Measurements from ENCODE around the gene TSTD1.
"Not testable (repeated sequence)": the region's sequence is repeated elsewhere in the genome, so short reads cannot be mapped to it uniquely, and the experiment has no call there.

The TSTD1 gene

DNA sequence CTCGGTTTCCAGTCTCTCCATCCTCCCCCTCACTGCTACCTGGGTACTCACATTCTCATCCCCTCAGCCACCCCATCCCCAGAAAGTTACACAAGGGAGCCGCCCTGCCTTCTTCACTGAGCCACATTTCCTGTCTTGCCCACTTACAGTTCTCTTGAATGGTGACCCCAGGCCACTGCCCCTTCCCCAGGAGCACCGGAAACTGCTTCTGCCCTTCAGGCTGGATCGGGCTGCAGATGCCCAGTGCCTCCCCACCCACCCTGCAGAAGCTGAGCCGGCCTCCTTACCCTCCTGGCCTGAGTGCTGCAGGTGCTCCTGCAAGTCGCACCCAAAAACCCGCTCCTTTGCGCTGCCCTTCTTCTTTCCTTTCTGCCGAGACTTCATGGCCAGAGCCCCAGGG lies 30.5 kb upstream of the TSTD1 start:
- no peak for DNase-seq (ENCODE audit: extremely low read depth in 1 of 2, low read depth in 1 of 2)

DNA sequence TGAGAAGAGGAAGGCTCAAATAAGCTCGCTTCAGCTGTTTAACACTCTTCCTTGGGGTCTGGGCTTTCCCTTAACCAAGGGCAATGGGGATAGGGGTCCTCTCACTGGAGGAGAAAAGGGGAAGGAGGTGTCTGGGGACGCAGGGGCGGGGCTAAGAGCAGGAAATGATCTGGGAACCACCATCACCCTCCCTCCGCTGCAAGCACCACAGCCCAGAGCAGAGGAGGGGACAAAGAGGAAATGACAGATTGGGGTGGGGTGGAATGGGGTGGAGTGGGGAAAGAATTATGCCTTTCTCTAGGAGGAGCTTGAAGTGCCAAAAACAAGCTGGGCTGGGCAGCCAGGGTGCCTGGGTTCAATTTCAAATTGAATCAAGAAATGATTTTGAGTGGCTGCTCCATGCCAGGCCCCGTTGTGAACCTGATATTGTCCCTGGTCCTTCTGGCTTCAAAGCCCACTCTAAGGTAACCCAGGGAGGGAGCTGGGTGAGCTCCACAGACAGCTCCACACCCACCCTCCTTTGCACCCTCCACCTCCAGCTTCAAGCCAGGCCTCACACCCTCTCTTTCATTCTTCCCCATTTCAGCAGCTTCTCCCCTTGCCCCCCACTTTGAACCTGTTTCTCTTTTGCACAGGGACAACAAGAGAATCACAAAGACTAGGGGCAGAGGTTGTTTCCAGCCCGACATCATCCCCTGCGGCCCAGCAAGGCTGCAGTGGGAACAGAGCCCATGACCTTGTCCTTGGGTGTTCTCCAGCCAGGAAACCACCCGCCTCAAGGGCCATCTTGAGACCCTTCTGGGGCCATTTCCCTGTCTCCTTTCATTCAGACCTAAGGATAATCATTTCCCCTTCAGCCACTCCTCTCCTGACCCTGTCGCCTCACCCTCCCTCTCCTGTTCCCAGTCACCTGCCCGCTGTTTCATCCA lies 29.8 kb upstream of the TSTD1 start:
- peak; percentile 66 to 70 for DNase-seq (ENCODE audit: extremely low read depth in 1 of 2, low read depth in 1 of 2)

DNA sequence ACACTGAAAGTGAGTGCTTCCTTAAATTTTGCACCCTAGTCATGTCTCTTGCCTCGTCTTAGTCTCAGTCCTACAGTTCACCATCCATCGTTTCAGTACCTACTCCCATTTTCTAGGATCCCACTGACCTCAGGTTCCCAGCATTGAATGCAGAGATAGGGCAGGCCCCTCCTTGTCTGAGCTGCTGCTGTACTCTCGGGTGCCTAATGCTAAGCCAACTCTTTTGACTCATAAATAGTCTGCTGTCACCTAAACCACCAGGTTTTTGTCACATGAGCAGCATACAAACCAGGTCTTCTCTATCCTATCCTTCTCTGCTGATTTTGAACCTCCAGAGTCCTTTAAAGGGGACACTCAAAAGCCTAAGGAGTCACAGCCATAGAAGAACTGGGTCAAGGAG lies 27.9 kb upstream of the TSTD1 start:
- no peak for DNase-seq (ENCODE audit: extremely low read depth in 1 of 2, low read depth in 1 of 2)

DNA sequence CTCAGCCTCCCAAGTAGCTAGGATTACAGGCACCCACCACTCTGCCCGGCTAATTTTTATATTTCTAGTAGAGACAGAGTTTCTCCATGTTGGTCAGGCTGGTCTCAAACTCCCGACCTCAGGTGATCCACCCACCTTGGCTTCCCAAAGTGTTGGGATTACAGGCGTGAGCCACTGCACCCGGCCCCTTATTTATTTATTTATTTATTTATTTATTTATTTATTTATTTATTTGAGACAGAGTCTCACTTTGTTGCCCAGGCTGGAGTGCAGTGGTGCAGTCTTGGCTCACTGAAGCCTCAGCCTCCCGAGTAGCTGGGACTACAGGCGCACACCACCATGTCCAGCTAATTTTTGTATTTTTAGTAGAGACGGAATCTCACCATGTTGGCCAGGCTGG lies 26.9 kb upstream of the TSTD1 start:
- DNase-seq (ENCODE audit: extremely low read depth in 1 of 2, low read depth in 1 of 2) = not testable (repeated sequence)

DNA sequence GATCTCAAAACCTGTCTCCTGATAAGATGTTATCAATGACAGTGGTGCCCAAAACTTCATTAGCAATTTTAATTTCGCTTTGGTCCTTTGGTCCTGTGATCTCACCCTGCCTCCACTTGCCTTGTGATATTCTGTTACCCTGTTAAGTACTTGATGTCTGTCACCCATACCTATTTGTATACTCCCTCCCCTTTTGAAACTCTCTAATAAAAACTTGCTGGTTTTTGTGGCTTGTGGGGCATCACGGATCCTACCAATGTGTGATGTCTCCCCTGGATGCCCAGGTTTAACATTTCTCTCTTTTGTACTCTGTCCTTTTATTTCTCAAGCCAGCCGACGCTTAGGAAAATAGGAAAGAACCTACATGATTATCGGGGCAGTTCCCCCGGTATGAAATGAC lies 25.2 kb upstream of the TSTD1 start:
- not testable (repeated sequence) for DNase-seq (ENCODE audit: extremely low read depth in 1 of 2, low read depth in 1 of 2)

DNA sequence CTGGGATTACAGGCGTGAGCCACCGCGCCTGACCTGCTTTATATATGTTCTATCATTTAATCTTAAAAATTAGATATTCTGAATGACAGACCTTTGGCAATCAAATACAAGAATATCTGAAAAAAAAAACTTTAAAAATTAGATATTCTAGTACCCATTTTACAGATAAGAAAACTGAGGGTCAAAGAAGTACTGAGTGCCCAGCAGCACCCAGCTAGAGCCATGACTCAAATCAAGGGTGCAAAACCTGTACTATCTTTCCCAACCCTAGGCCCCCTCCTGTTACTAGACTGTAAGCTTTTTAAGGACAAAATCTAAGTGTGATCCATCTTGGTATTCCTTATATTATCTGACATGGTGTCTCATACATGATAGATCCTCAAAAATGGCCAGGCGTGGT lies 22.7 kb upstream of the TSTD1 start:
- no peak for DNase-seq (ENCODE audit: extremely low read depth in 1 of 2, low read depth in 1 of 2)

DNA sequence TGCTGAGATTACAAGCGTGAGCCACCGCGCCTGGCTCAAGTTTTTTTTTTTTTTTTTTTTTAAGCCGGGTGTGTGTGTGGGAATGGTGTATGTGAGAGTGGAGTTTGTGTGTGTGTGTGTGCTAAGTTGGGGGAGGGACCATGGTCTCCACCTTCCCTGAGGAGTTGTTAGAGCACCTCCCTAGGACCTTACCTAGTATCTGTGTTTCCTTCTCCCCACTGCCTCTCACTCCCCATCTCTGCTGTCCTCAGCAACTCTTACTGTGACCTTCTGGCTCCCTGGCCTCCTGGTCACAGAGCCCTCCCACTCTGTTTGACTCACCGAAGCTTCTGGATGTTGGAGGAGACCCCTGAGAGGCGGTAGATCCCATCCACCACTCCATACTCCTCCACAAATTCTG lies 20.5 kb upstream of the TSTD1 start:
- DNase-seq (ENCODE audit: extremely low read depth in 1 of 2, low read depth in 1 of 2) = no peak

DNA sequence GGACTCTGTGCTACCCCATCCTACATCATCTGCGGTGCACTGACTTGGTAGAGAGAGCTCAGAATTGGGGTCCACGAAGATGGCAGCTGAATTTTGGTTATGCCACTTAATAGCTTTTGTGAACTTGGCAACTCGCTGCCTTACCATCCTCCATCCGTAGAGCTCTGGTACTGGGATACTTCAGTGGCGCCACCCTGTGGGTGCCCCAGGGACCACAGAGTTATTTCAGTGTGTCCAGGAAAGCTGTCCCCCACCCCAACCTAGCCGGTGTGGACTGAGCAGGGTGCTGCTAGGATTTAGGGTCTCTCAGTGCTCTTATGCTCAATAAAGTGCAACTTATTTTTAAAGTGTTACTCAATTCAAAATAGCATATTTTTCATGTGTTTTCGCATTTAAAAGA lies 16.0 kb upstream of the TSTD1 start:
- no peak for DNase-seq (ENCODE audit: extremely low read depth in 1 of 2, low read depth in 1 of 2)

DNA sequence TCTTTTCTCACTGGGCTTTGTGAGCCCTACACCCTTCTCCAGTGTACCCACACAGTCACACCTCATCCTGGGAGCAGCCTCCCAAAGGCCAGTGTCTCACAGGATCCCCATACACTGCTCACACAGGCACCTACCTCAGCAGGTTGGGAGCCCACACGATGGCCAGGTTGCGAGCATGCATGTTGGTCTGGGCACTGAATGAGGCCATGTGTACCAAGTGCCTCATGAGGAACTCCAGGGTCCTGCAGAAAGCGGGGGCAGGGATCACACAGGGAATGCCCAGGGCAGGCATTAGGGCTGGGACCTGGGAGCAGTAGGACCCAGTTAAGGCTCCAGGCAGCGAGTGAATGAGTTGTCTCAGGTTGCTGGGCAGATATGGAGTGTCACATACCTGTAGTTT lies 15.5 kb upstream of the TSTD1 start:
- DNase-seq (ENCODE audit: extremely low read depth in 1 of 2, low read depth in 1 of 2) = no peak

DNA sequence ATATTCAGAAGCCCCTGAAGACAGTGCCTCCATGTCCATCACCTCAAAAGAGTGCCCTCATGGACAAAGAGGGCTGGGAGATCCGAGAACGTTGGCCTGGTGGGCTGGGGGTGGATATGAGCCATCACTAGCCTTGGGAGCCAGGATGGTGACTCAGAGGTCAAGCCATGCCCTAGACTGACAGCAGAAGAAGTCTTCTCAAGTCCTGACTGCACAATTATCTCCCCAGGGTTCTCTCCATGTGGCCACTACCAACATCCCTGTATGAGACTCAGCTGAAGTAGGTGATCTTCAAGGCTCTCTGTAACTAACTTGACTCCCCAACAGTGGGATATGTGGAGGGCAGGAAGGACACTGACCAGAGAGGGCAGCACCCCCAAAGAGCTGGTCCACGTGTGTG lies 14.1 kb upstream of the TSTD1 start:
- no peak for DNase-seq (ENCODE audit: extremely low read depth in 1 of 2, low read depth in 1 of 2)

DNA sequence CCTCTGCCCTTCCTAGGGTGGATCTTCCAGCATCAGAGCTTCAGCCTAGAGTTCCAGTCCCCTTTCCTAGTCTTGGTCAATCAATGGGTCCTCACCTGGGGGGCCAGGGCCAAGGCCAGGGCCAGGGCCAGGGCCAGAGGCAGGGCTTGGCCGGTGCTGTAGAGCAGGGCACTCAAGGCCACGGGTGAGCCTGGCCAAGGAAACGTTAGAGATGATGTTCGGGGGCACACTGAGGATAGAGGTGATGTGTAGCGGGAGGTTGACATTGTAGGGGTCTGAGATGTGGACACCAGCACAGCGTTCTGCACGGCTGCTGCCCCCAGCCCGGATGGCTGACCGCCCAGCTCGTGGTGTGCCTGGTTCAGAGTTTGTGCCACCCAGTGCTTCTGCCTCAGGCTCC lies 12.5 kb upstream of the TSTD1 start:
- no peak for DNase-seq (ENCODE audit: extremely low read depth in 1 of 2, low read depth in 1 of 2)

DNA sequence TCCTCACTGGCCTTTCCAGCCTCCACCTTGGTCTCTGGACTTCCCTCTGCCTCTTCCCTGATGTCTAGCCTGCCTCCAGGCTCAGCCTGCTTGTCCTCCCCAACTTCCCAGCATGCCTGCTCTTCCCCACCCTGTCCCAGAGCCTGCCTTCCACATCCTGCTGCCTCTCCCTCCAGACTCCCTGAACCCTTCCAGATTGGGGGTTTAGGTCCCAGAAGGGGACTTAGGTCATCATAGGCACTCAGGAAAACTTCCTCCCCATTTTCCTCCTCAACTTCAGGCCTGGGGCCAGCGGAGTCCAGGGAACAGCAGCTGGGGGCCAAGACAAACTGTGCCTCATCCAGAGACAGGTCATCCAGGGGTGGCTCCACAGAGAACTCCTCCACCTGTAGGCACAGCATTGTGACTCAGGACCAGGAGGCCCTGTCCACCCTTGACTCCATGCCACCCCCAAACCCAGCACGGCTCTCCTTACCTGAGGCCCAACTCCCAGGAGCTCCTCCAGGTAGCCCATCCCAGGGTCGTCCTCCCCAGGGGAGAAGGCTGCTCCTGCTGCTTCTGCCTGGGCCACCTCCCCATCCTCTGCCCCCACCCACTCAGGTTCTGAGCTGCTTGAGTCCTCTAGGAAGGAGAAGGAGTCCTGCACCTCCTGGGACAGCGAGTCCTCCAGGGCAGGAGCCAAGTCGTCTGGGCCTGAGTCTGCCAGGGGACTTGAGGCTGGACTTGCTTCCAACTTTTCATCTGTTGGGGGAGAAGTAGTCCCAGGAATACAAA lies 10.4 kb upstream of the TSTD1 start:
- DNase-seq (ENCODE audit: extremely low read depth in 1 of 2, low read depth in 1 of 2) = no peak

DNA sequence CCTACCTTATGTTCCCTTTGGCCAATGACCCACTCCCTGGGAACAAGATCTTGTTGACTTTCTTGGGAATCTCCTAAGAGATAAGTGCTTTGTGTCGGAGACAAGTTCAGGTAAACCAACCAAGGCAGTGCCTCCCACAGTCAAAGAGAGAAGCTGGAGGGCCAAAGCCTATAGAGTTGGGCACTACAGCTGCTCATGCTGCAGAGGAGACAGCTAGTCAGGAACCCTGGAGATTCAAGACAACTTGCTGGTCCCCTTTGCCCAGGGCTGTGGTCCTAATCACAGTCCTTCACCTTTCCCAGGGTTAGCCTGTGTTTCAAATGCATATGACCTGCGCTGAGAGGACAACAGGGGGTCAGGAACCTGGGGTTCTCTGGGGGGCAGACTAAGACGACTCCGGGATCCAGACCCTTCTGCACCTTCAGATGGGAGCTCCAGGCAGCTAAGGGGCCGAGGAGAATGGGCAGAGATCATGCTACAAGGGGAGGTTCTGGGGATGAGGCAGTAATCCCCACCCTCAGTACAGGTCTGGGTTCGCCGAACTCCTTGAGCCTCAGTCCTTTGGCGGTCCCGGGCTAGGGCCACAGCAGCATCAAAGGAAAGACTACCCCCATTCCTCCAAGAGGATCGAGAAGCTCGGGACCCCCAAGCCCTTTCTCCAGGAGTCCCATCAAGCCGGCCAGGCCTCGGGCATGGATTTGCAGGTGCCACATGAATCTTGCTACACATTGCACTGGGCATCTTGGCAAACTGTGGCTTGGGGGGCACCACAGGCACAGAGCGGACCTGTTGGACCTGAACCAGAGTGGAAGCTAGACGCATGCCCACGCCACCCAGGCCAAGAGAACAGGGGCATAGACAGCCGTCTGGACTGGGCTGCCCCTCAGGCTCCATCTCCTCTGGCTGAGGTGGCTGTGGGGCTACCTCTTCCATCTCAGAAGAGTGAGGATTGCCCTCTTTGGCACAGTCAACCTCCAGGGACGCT lies 9.0 kb upstream of the TSTD1 start:
- no peak for DNase-seq (ENCODE audit: extremely low read depth in 1 of 2, low read depth in 1 of 2)

DNA sequence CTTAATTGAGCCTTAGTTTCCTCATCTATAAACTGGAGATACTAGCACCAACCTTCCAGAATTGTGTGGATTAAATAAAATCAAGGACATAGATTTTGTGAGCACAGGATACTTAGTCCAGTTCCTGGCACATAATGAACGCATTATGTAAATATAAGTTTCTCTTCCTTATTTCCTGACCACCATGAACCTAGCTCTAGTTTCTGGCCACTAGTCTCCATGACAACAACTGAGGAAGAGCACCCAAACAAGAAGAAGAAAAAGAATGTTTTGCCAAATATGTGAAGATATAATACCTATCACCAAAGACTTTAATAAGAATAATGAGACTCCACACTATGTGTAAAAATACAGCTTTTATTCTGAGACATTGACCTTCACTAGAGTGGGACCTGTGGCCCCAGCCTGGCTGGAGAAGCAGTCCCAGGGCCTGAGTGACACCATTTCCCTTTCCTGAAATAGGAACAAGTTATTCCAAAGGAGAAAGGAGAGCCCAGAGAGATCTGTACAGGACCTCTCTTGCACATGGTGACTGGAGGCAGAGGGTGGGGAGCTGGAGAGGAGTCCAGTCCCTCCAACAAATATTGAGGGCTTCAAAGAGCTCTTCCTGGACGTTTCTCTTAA lies 8.0 kb upstream of the TSTD1 start:
- no peak for DNase-seq (ENCODE audit: extremely low read depth in 1 of 2, low read depth in 1 of 2)

DNA sequence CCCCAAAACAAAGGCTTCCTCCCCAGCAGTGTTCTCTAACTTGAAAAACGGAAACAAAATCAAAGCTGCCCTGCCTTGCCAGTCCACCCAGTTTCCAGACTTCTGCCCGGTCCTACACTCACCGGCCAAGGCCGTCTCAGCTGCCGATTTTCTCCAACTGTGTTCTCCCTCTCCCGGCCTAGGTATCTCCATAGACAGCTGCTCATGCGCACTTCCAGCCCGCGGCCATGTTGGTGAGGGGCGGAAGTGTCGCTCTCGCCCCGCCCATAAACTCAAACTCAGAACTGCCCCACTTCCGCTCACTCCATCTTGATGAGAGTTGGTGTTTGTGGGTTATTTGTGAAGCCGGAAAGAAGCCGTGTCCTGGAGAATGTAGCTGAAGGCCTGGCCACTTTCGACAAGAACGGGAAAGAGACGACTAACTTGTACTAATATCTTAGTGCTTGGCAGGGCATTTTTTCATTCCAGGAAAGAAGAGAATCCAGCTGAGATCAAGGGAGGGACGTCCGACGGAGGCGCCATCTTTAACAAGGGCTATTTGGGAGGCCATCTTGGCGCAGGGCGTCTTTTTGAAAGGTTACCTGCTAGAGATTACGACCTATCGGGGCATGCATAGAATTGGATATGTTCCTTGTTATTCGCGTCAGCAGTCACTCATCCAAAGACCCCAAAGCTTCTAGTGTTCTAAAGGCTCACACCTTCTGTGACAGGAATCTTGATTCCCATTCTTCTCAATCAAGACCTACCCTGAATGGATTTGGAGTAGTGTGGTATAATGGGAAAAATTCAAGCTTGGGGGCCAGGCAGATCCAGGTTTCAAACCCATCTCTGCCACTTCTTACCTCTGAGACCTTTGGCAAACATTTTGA lies 7.2 kb upstream of the TSTD1 start, which contains the start of gene USF1:
USF1 (minus strand) TSS at position 242 of the 869 bp plus-strand sequence. CDS start 2,702 bp downstream, outside the sequence.
- peak; percentile 81 to 86 for DNase-seq (ENCODE audit: extremely low read depth in 1 of 2, low read depth in 1 of 2)

DNA sequence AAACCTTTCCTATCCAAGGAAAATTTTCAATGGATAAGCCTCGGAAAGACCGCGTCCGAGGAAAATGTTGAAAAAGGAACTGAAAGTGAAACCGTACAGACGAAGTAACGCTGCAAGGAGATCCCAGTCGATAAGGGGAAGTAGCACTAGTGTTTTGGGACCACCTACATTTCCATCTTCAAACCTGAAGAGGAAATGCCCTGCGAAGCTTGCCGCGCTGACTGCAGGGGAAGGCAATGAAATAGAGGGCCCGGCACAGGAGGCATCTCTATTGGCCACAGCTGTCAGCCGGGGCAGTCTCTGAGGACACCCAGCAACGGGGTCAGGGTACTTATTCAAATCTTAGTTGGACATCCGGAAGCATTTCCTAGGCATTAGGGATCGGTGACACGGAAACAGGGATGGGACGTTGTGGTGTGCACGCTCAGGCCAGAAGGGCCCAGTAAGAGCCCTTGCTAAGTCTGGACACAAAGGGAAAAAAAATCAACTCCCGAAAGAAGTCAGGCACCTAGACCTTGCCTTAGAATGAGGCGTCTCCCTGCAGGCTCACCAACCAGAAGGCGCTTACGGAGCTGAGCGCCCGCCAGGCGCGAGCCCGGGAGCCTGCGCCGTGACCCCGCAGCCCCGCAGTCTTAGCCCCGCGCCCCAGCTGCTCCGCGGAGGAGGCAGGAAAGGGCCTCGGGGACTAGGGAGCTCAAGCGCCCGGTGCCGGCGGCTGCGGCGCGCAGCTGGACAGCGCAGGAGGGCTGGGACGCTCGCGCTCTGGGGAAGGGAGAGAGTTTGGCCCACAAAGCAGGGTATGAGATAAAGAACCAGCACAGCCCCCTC lies 6.4 kb upstream of the TSTD1 start:
- DNase-seq (ENCODE audit: extremely low read depth in 1 of 2, low read depth in 1 of 2) = peak in 1 of 2 donors; percentile 47

DNA sequence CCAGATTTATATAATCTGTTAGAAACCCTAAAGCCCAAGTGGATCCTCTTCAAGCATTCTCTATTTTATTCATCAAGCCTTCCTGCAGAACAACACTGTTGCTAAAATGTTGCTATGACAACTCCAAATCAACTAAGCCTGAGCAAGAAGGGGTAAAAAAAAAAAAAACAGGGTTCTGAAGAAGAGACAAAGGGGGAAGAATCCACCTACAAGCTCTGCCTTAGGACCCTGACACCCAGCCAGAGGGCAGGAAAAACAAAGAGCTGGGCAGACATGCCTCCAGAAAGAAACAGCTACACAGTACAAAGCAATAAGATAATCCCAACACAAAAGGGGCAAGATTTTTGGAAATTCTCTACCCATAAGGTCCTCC lies 5.8 kb upstream of the TSTD1 start:
- DNase-seq (ENCODE audit: extremely low read depth in 1 of 2, low read depth in 1 of 2) = no peak

DNA sequence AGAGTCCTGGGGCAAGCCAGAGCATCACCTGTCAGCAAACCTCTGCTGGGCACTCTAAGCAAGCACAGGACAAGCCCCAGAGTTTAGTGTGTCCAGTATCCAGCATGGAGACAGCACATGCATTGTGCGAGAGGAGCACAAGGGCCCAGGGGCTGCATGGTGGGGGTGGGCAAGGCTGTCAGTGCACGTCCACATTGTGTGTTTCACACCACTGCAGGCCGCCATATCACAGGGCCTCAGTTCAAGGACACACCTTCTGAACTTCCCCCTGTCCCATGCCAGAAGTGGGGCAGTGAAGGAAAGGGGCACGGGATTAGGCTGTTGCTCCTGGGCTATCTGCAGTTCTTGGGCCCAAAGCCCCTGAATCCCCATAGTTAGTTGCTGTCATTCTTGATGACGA lies 782 bp upstream of the TSTD1 start:
- DNase-seq (ENCODE audit: extremely low read depth in 1 of 2, low read depth in 1 of 2) = no peak

DNA sequence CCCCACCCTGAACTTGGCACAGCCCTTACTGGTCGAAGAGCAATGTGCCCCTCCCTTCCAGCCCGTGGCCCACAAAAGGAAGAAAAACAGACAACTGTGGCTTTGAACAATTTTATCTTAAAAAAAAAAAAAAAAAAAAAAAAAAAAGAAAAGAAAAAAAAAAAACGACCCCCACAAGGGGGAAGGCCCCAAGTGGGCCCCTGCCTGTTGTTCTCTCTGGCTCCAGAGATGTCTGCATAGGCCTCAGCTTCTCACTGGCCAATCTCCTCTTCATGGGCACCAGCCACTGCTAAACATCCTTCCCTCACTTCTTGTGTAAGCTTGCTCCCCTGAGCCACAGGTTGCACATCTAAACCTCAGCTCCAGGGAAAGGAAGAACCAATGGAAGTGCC lies 386 bp upstream of the TSTD1 start:
- no peak for DNase-seq (ENCODE audit: extremely low read depth in 1 of 2, low read depth in 1 of 2)

Measured in activated CD8-positive, alpha-beta memory T cell treated with anti-CD3 and anti-CD28 coated beads for 1 hour (primary cell).